GM10248 (cell line): ENCODE measurements around the gene EMC9.

Experiments used
- CTCF ChIA-PET: fragments of 300-600 bp; sonication (Branson Sonifier 250); formaldehyde crosslinking; extraction: SDS; loops from one replicate; lab custom pipeline; 2021; ENCODE audit warnings: antibody characterized with exemption; lab: Yijun Ruan, JAX
- POLR2A ChIA-PET: fragments of 350-650 bp; sonication (Branson Sonifier 250); formaldehyde crosslinking; extraction: SDS; loops from one replicate; lab custom pipeline; 2020; ENCODE audit warnings: antibody characterized with exemption; lab: Yijun Ruan, JAX
- DNase-seq: peaks from one replicate; pipeline ENCODE4 v3.0.0; 2012; ENCODE audit errors: extremely low spot score
- TF ChIP-seq, protein P1 (sequence below): IDR thresholded peaks from 2 replicates; pipeline ENCODE4 v1.5.1; 2012; ENCODE audit warnings: mild to moderate bottlenecking, low read depth; ENCODE audit errors: extremely low read depth, missing control alignments, control extremely low read depth

EMC9 gene

DNA sequence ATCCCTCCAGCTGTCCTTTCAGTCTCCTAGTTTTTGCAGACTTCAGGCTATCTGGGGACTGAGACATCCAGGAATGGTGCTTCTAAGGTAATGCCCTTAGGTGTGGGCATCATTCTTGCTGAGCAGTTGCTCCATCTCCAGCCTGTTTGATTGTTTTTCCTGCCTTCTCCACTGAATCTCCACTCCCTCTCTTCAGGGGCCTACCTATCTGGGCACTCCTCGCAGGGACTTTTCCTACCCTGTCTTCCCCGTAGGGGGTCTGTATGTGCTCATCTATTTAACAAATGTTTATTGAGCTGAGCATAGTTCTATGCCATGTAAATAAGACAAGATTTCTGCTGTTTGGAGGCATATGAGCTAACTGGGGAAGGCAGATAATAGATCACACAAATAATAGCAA lies 8.4 kb downstream of the EMC9 start:
- POLR2A ChIA-PET, result interaction anchor here (1.0 kb wide), 1 partner anchor 18 kb away, joined by 3 read pairs; the partner anchor contains the start of genes DCAF11 and NRL
- CTCF ChIA-PET, result interaction anchor here (0.9 to 9.1 kb wide), 7 partner anchors 9 to 109 kb away, joined by 3 to 58 read pairs (median 4); partner anchors contain the start of genes DCAF11, IRF9, NRL and TINF2
- TF ChIP-seq, protein P1, sequence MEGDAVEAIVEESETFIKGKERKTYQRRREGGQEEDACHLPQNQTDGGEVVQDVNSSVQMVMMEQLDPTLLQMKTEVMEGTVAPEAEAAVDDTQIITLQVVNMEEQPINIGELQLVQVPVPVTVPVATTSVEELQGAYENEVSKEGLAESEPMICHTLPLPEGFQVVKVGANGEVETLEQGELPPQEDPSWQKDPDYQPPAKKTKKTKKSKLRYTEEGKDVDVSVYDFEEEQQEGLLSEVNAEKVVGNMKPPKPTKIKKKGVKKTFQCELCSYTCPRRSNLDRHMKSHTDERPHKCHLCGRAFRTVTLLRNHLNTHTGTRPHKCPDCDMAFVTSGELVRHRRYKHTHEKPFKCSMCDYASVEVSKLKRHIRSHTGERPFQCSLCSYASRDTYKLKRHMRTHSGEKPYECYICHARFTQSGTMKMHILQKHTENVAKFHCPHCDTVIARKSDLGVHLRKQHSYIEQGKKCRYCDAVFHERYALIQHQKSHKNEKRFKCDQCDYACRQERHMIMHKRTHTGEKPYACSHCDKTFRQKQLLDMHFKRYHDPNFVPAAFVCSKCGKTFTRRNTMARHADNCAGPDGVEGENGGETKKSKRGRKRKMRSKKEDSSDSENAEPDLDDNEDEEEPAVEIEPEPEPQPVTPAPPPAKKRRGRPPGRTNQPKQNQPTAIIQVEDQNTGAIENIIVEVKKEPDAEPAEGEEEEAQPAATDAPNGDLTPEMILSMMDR, result no peak
- DNase-seq, result no peak

DNA sequence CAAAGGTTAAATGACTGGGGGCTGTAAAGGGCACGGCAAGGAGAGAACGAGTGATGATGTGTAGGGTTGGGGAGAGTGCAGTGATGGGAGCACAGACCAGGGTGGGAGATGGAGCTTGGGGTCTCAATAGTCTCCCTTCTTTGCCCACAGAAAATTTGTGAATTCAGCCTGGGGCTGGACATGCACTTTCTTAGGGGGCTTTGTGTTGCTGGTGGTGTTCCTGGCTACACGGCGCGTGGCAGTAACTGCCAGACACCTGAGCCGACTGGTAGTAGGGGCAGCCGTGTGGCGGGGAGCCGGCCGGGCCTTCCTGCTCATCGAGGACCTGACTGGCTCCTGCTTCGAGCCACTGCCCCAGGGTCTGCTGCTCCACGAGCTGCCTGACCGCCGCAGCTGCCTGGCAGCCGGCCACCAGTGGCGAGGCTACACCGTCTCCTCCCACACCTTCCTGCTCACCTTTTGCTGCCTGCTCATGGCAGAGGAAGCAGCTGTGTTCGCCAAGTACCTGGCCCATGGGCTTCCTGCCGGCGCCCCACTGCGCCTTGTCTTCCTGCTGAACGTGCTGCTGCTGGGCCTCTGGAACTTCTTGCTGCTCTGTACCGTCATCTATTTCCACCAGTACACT lies 9.2 kb downstream of the EMC9 start:
- CTCF ChIA-PET, result interaction anchor here (1.0 to 9.1 kb wide), 3 partner anchors 15 to 28 kb away, joined by 3 to 58 read pairs (median 3); partner anchors contain the start of genes DCAF11 and NRL
- TF ChIP-seq, protein P1, result no peak
- no peak for DNase-seq
- POLR2A ChIA-PET, result interaction anchor here (0.6 kb wide), 1 partner anchor 73 kb away, joined by 3 read pairs; the partner anchor contains the start of gene TSSK4

DNA sequence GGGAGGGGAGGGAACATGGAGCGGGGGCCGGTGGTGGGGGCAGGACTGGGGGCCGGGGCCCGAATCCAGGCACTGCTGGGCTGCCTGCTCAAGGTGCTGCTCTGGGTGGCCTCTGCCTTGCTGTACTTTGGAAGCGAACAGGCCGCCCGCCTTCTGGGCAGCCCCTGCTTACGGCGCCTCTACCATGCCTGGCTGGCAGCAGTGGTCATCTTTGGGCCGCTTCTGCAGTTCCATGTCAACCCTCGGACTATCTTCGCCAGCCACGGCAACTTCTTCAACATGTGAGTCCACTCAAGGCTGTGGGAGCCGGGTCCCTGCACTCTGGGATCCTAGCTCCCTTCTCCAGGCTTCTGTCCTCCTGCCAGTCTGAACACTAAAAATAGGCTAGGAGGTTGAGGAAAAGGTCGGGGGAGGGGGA lies 9.8 kb downstream of the EMC9 start:
- TF ChIP-seq, protein P1, result no peak
- ChIA-PET CTCF (interaction anchor here (1.1 to 9.1 kb wide), 2 partner anchors 14 to 23 kb away, joined by 3 to 58 read pairs; partner anchors contain the start of genes DCAF11 and NRL), POLR2A (interaction anchor here (0.6 kb wide), 1 partner anchor 130 kb away, joined by 5 read pairs; no protein-coding TSS in a partner anchor)
- no peak for DNase-seq

DNA sequence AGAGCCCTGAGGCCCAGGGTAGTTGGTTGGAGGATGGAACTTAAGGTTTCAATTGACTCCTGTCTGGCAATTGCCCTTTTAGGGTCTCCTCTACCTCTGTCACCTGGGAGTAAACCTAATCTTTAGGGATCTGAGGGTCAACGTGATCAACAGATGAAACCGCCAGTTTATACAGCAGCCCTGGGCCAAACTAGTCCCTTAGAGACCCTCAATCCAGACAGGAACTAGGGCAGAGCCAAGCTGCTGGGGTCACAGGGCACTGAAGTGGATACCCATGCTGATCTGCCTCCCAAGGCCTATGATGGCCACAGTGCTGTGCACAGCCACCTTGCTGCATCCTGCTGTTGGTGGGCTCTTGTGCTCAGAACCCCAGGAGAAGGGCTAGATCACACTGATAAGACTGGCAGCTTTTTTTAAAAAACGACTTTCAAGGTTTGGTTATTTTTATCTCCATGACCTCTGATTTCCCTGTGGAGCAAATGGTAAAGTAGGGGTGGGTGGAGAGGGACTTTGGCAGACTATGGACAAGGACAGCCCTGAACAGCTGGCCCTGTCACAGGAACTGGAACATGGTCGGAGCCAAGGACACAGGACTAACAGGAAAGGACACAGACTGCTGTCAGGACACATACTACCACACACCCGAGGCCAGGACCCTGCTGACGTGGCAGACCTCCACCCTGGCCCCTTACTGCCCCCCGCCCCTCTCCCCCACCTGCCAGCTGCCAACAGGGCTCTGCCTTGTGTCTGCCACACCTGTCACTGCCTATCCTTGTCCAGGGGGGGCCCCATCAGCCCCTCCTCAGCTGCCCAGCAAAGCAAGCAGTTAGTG lies 10.5 kb downstream of the EMC9 start:
- POLR2A ChIA-PET, result interaction anchor here (0.6 to 1.5 kb wide), 2 partner anchors 16 to 129 kb away, joined by 3 to 5 read pairs; partner anchors contain the start of genes DCAF11 and NRL
- no peak for DNase-seq

DNA sequence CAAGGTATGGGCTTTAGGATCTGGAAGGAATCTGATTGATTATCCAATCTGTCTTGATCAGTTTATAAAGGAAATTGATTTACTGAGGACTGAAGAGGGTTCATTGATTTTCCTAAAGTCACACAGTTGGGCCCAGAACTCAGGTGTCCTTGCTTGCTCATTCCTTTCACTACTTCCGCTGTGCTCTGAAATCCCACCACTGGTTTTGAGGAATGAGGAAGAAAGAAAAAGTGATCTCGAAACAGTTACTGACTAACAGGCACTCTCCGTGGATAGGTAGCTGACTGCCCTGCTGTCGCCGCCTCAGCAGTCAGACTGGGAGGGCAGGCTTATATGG lies 11.0 kb downstream of the EMC9 start, which contains the start of gene FITM1:
Gene FITM1 (plus strand): TSS at position 280 of the 337 bp plus-strand sequence. CDS start 905 bp downstream, outside the sequence.
- CTCF ChIA-PET, result interaction anchor here (9.1 kb wide), 1 partner anchor 13 kb away, joined by 58 read pairs; the partner anchor contains the start of genes DCAF11 and NRL
- DNase-seq, result no peak
- TF ChIP-seq, protein P1, result no peak
- POLR2A ChIA-PET, result interaction anchor here (1.5 kb wide), 1 partner anchor 16 kb away, joined by 3 read pairs; the partner anchor contains the start of genes DCAF11 and NRL

More for the DNA sequence above, 10.5 kb downstream of the EMC9 start:
- CTCF ChIA-PET, result interaction anchor here (1.1 to 9.1 kb wide), 2 partner anchors 14 to 23 kb away, joined by 3 to 58 read pairs; partner anchors contain the start of genes DCAF11 and NRL
- TF ChIP-seq, protein P1, result no peak

DNA sequence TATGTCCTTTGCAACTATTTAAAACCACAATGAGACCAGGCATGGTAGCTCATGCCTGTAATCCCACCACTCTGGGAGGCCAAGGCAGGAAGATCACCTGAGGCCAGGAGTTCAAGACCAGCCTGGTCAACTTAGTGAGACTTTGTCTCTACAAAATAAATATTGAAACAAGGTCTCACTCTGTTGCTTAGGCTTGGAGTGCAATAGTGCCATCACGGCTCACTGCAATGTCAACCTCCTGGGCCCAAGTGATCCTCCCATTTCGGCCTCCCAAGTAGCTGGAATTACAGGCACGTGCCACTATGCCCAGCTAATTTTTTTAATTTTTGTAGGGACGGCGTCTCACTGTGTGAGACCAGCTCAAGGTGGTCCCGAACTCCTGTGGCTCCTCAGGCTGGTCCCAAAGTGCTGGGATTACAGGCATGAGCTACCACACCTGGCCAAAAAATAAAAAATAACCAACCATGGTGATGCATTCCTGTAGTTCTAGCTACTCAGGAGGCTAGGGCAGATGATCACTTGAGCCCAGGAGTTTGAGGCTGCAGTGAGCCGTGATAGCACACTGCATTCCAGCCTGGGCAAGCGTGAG lies 11.9 kb downstream of the EMC9 start:
- POLR2A ChIA-PET, result interaction anchor here (1.5 kb wide), 1 partner anchor 15 kb away, joined by 3 read pairs; the partner anchor contains the start of genes DCAF11 and NRL

More for the DNA sequence above, 11.9 kb downstream of the EMC9 start:
- TF ChIP-seq, protein P1, result no peak
- DNase-seq, result no peak
- CTCF ChIA-PET, result interaction anchor here (1.7 to 9.1 kb wide), 2 partner anchors 12 to 21 kb away, joined by 7 to 58 read pairs; partner anchors contain the start of genes DCAF11 and NRL
